Thyroid gland (tissue), 4 donors: Measurements from ENCODE around the gene CSF2RB.

ENCODE experiments used
- POLR2A ChIP-seq, 2 donors: fragments of 450-650 bp; IDR thresholded peaks; one replicate each; pipeline ENCODE4 v1.6.1; 2017; ENCODE audit warnings: antibody characterized with exemption in 2 of 2, mild to moderate bottlenecking in 2 of 2, moderate library complexity in 1 of 2
- TF ChIP-seq, protein P1 (sequence below), 6 experiments: fragments of 200-600 bp in 3 of 6; fragments of 450-650 bp in 3 of 6; sonication (generic) in 3 of 6; IDR thresholded peaks; one replicate each; pipeline ENCODE4 v1.5.1; 2016 to 2019; ENCODE audit warnings: antibody characterized with exemption in 6 of 6, mild to moderate bottlenecking in 2 of 6, inconsistent platforms in 1 of 6, moderate library complexity in 1 of 6

DNA sequence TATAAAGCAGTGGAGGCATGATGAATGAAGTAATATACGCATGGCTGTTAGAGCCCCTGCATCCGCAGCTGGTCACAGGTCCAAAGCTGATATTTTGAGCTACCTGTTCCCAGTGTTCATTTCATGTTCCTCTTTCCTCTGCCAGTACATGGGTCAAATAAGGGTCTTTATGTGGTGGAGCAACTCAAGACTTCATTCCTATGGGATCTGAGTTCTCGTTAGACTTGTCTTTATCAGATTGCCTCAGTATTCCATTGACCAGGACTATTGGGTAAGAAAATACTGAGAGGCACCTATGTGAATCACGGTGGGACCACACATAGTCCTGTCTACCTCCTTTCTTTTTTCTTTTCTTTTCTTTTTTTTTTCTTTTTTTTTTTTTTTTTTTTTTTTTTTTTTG, 27.4 kb upstream of the CSF2RB start:
- TF ChIP-seq, protein P1, sequence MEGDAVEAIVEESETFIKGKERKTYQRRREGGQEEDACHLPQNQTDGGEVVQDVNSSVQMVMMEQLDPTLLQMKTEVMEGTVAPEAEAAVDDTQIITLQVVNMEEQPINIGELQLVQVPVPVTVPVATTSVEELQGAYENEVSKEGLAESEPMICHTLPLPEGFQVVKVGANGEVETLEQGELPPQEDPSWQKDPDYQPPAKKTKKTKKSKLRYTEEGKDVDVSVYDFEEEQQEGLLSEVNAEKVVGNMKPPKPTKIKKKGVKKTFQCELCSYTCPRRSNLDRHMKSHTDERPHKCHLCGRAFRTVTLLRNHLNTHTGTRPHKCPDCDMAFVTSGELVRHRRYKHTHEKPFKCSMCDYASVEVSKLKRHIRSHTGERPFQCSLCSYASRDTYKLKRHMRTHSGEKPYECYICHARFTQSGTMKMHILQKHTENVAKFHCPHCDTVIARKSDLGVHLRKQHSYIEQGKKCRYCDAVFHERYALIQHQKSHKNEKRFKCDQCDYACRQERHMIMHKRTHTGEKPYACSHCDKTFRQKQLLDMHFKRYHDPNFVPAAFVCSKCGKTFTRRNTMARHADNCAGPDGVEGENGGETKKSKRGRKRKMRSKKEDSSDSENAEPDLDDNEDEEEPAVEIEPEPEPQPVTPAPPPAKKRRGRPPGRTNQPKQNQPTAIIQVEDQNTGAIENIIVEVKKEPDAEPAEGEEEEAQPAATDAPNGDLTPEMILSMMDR (IDR thresholded peaks at IDR 0.05): no peak
- TF ChIP-seq POLR2A (IDR thresholded peaks at IDR 0.05): no peak
